ENCODE measurements around the gene ATP5F1C. TPM values are rescaled to one million over a fixed set of nuclear protein-coding genes. Genes with fewer than 3 reads are reported as not detected.

Gene ATP5F1C
- total RNA-seq, 1 experiment from 2014 or later, result 189 TPM

DNA sequence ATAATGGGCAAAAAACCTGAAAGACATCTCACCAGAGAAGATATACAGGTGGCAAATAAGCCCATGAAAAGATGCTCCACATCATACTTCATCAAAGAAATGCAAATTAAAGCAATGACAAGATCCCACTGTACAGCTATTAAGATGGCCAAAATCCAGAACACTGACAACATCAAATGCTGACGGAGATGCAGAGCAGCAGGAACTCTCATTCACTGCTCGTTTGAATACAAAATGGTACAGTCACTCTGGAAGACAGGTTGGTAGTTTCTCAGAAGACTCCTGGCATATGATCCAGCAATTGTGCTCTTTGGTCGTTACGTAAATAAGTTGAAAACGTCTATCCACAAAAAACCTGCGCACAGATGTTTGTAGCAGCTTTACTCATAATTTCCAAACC lies 35.7 kb upstream of the ATP5F1C start:
- ChIA-PET CTCF (no interaction called here), POLR2A (no interaction called here)
- H3K9me3 ChIP-seq (ENCODE audit: control insufficient read depth, insufficient read depth, low read depth, low read length), result no peaks in the 10 kb centered on the region
- TF ChIP-seq SIN3A (IDR thresholded peaks at IDR 0.05; ENCODE audit: borderline replicate concordance, insufficient read depth, low read depth, low read length), result no peak
- TF ChIP-seq, protein P1, sequence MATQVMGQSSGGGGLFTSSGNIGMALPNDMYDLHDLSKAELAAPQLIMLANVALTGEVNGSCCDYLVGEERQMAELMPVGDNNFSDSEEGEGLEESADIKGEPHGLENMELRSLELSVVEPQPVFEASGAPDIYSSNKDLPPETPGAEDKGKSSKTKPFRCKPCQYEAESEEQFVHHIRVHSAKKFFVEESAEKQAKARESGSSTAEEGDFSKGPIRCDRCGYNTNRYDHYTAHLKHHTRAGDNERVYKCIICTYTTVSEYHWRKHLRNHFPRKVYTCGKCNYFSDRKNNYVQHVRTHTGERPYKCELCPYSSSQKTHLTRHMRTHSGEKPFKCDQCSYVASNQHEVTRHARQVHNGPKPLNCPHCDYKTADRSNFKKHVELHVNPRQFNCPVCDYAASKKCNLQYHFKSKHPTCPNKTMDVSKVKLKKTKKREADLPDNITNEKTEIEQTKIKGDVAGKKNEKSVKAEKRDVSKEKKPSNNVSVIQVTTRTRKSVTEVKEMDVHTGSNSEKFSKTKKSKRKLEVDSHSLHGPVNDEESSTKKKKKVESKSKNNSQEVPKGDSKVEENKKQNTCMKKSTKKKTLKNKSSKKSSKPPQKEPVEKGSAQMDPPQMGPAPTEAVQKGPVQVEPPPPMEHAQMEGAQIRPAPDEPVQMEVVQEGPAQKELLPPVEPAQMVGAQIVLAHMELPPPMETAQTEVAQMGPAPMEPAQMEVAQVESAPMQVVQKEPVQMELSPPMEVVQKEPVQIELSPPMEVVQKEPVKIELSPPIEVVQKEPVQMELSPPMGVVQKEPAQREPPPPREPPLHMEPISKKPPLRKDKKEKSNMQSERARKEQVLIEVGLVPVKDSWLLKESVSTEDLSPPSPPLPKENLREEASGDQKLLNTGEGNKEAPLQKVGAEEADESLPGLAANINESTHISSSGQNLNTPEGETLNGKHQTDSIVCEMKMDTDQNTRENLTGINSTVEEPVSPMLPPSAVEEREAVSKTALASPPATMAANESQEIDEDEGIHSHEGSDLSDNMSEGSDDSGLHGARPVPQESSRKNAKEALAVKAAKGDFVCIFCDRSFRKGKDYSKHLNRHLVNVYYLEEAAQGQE (IDR thresholded peaks at IDR 0.05; ENCODE audit: insufficient read depth in 1 of 2, low read depth in 2 of 2, low read length in 1 of 2), result no peak
- no peak for TF ChIP-seq TCF7L2 (IDR thresholded peaks at IDR 0.05; ENCODE audit: low read depth, low read length)
- TF ChIP-seq POLR2AphosphoS5 (IDR thresholded peaks at IDR 0.05; ENCODE audit: low read depth, low read length), result no peak
- TF ChIP-seq, protein P2, sequence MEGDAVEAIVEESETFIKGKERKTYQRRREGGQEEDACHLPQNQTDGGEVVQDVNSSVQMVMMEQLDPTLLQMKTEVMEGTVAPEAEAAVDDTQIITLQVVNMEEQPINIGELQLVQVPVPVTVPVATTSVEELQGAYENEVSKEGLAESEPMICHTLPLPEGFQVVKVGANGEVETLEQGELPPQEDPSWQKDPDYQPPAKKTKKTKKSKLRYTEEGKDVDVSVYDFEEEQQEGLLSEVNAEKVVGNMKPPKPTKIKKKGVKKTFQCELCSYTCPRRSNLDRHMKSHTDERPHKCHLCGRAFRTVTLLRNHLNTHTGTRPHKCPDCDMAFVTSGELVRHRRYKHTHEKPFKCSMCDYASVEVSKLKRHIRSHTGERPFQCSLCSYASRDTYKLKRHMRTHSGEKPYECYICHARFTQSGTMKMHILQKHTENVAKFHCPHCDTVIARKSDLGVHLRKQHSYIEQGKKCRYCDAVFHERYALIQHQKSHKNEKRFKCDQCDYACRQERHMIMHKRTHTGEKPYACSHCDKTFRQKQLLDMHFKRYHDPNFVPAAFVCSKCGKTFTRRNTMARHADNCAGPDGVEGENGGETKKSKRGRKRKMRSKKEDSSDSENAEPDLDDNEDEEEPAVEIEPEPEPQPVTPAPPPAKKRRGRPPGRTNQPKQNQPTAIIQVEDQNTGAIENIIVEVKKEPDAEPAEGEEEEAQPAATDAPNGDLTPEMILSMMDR (IDR thresholded peaks at IDR 0.05), result no peak
- ATAC-seq (no peak), DNase-seq (ENCODE audit: low read depth, low spot score) (no peak)
- H3K4me3 ChIP-seq (ENCODE audit: low read depth in 2 of 2, low read length in 2 of 2), result no peak overlapping the region
- no peaks in the 10 kb centered on the region for H3K27me3 ChIP-seq (ENCODE audit: control insufficient read depth, insufficient read depth, low read length)
- intact Hi-C loops (cut with micrococcal nuclease; ENCODE audit: unreplicated experiment) (no loop called here), in situ Hi-C loops (cut with HindIII; ENCODE audit: low pct_unique_long_range_greater_than_20kb, low sequenced_read_pairs) (no loop called here)
- H3K36me3 ChIP-seq (ENCODE audit: control insufficient read depth, insufficient read depth, low read length), result peaks cover 6% of the 10 kb centered on the region; the same call in 1 of the 2 replicates
- no peak overlapping the region for H3K27ac ChIP-seq (ENCODE audit: low read length)
- no TSS peak for BruUV-seq (replicated peaks)
- no peaks in the 10 kb centered on the region for H3K4me1 ChIP-seq (ENCODE audit: control insufficient read depth, insufficient read depth, low read length)

DNA sequence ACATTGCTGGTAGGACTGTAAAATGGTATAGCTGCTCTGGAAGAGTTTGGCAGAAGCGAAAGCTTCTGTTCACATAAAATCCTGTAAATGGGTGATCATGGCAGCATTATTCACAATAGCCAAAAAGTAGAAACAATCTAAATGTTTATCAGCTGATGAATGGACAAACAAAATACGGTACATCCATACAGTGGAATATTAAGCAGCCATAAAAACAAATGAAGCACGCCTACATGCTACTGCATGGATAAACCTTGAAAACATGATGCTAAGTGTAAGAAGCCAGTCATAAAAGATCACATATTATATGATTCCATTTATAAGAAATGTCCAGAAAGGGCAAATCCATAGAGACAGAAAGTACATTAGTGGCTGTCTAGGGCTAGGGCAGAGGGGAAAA lies 32.9 kb upstream of the ATP5F1C start:
- BruUV-seq (replicated peaks), result no TSS peak
- Histone ChIP-seq H3K4me3 (ENCODE audit: low read depth in 2 of 2, low read length in 2 of 2) (no peak overlapping the region), H3K4me1 (ENCODE audit: control insufficient read depth, insufficient read depth, low read length) (no peaks in the 10 kb centered on the region), H3K36me3 (ENCODE audit: control insufficient read depth, insufficient read depth, low read length) (peaks cover 16% of the 10 kb centered on the region), H3K27me3 (ENCODE audit: control insufficient read depth, insufficient read depth, low read length) (no peaks in the 10 kb centered on the region), H3K9me3 (ENCODE audit: control insufficient read depth, insufficient read depth, low read depth, low read length) (no peaks in the 10 kb centered on the region), H3K27ac (ENCODE audit: low read length) (no peak overlapping the region)
- DNase-seq (ENCODE audit: low read depth, low spot score), result no peak
- intact Hi-C loops (cut with micrococcal nuclease; ENCODE audit: unreplicated experiment) (no loop called here), in situ Hi-C loops (cut with HindIII; ENCODE audit: low pct_unique_long_range_greater_than_20kb, low sequenced_read_pairs) (no loop called here)
- POLR2A ChIA-PET, result no interaction called here
- ATAC-seq, result no peak
- TF ChIP-seq SIN3A (IDR thresholded peaks at IDR 0.05; ENCODE audit: borderline replicate concordance, insufficient read depth, low read depth, low read length), result no peak
- TF ChIP-seq, protein P2 (IDR thresholded peaks at IDR 0.05), result no peak
- TF ChIP-seq, protein P1 (IDR thresholded peaks at IDR 0.05; ENCODE audit: insufficient read depth in 1 of 2, low read depth in 2 of 2, low read length in 1 of 2), result no peak
- TF ChIP-seq TCF7L2 (IDR thresholded peaks at IDR 0.05; ENCODE audit: low read depth, low read length), result no peak
- no peak for TF ChIP-seq POLR2AphosphoS5 (IDR thresholded peaks at IDR 0.05; ENCODE audit: low read depth, low read length)
- CTCF ChIA-PET, result no interaction called here
